HepG2 (cell line): Measurements from ENCODE around the gene LITAFD. TPM values are rescaled to one million over a fixed set of nuclear protein-coding genes. Genes with fewer than 3 reads are reported as not detected.
A peak's percentile ranks its signal among the peaks of the same experiment; 100 is the strongest.

Experiments used
- CSRNP1 ChIP-seq: sonication (generic); formaldehyde crosslinking; IDR thresholded peaks from 2 replicates; pipeline ENCODE4 v1.8.1; 2023; ENCODE audit warnings: mild to moderate bottlenecking, missing genetic modification reagents
- E2F1 ChIP-seq: sonication (generic); formaldehyde crosslinking; IDR thresholded peaks from 2 replicates; pipeline ENCODE4 v1.5.0; 2020; ENCODE audit warnings: missing genetic modification reagents
- JUND ChIP-seq: sonication (generic); formaldehyde crosslinking; IDR thresholded peaks from 2 replicates; pipeline ENCODE4 v1.8.0; 2022; ENCODE audit warnings: mild to moderate bottlenecking, missing genetic modification reagents
- KLF12 ChIP-seq: sonication (generic); formaldehyde crosslinking; IDR thresholded peaks from 2 replicates; pipeline ENCODE4 v1.4.0; 2020; ENCODE audit warnings: missing genetic modification reagents, borderline replicate concordance
- MEIS2 ChIP-seq: sonication (generic); formaldehyde crosslinking; IDR thresholded peaks from 2 replicates; pipeline ENCODE4 v1.9.0; 2021; ENCODE audit warnings: mild to moderate bottlenecking, missing genetic modification reagents
- RAD21 ChIP-seq: fragments of 450-650 bp; formaldehyde crosslinking; IDR thresholded peaks from 2 replicates; pipeline ENCODE4 v1.5.0; 2020; ENCODE audit warnings: mild to moderate bottlenecking
- SRSF9 ChIP-seq: fragments of 200-400 bp; formaldehyde crosslinking; IDR thresholded peaks from 2 replicates; pipeline ENCODE4 v1.6.1; 2018; ENCODE audit warnings: borderline replicate concordance, mild to moderate bottlenecking, low read depth, low read length; ENCODE audit not compliant: insufficient read depth, poor library complexity, severe bottlenecking
- TERF1 ChIP-seq: sonication (generic); formaldehyde crosslinking; IDR thresholded peaks from 2 replicates; pipeline ENCODE4 v1.8.0; 2022; ENCODE audit warnings: mild to moderate bottlenecking, missing genetic modification reagents, moderate library complexity
- ZBTB38 ChIP-seq: sonication (generic); formaldehyde crosslinking; IDR thresholded peaks from 2 replicates; pipeline ENCODE4 v1.5.1; 2020; ENCODE audit warnings: mild to moderate bottlenecking, missing genetic modification reagents
- ZMYM4 ChIP-seq: sonication (generic); formaldehyde crosslinking; IDR thresholded peaks from 2 replicates; pipeline ENCODE4 v1.8.1; 2023; ENCODE audit warnings: mild to moderate bottlenecking, missing genetic modification reagents
- ZNF12 ChIP-seq: sonication (generic); formaldehyde crosslinking; IDR thresholded peaks from 2 replicates; pipeline ENCODE4 v1.5.0; 2020; ENCODE audit warnings: missing genetic modification reagents
- ZNF281 ChIP-seq: sonication (generic); formaldehyde crosslinking; IDR thresholded peaks from 2 replicates; pipeline ENCODE4 v1.4.0; 2020; ENCODE audit warnings: missing genetic modification reagents, borderline replicate concordance
- ZNF333 ChIP-seq: sonication (generic); formaldehyde crosslinking; IDR thresholded peaks from 2 replicates; pipeline ENCODE4 v1.4.0; 2020; ENCODE audit warnings: mild to moderate bottlenecking, missing genetic modification reagents, borderline replicate concordance
- ZNF431 ChIP-seq: sonication (generic); formaldehyde crosslinking; IDR thresholded peaks from 2 replicates; pipeline ENCODE4 v1.9.0; 2022; ENCODE audit warnings: missing genetic modification reagents, low read depth, mild to moderate bottlenecking, borderline replicate concordance
- ZNF496 ChIP-seq: sonication (generic); formaldehyde crosslinking; IDR thresholded peaks from 2 replicates; pipeline ENCODE4 v1.8.1; 2023; ENCODE audit warnings: mild to moderate bottlenecking, moderate library complexity, missing genetic modification reagents; ENCODE audit not compliant: insufficient replicate concordance
- ZNF670 ChIP-seq: sonication (generic); formaldehyde crosslinking; IDR thresholded peaks from 2 replicates; pipeline ENCODE4 v1.8.0; 2022; ENCODE audit warnings: mild to moderate bottlenecking, missing genetic modification reagents, borderline replicate concordance
- ZNF687 ChIP-seq: sonication (generic); formaldehyde crosslinking; IDR thresholded peaks from 2 replicates; pipeline ENCODE4 v1.5.1; 2020; ENCODE audit warnings: mild to moderate bottlenecking, missing genetic modification reagents, moderate library complexity
- polyA plus RNA-seq, 8 experiments: library from polyadenylated mRNA; depleted of rRNA in 3 of 8; stranded (reverse) in 7 of 8; unstranded in 1 of 8; fragments of >200 nt; fragmentation: Illumina TruSeq in 4 of 8; extraction: Trizol in 4 of 8; gene quantifications; 2 replicates each; pipeline versions ENCODE4 v1.2.1 to v1.2.3, GENCODE V29; 2011 to 2016; ENCODE audit warnings: low read depth in 4 of 8, missing spikeins in 1 of 8, mixed read lengths in 1 of 8; ENCODE audit not compliant: insufficient read depth in 1 of 8
- total RNA-seq, 5 experiments: library from RNA; depleted of rRNA; stranded (reverse); fragments of >200 nt; fragmentation: Illumina TruSeq; extraction: Trizol; gene quantifications; 2 replicates each; pipeline ENCODE4 v1.2.3, GENCODE V29; 2016; ENCODE audit warnings: low read depth in 1 of 5

The LITAFD gene
- total and polyA plus RNA-seq, 2 of the 13 experiments (the other 11 are each of a cell fraction or from before 2014, with no cell fraction given), result not detected

- TF ChIP-seq ZNF496 (CRISPR knock-in tag), result no peak
- no peak; the same call in 1 of the 2 replicates for TF ChIP-seq ZNF281
- TF ChIP-seq ZBTB38 (CRISPR knock-in tag), result 0 out of 2 replicates have a peak, but pooled peaks have one; percentile 8
- TF ChIP-seq ZNF333, result no peak
- no peak for TF ChIP-seq ZNF670
- TF ChIP-seq RAD21, result no peak
- 0 out of 2 replicates have a peak, but pooled peaks have one; percentile 70 for TF ChIP-seq ZNF431 (CRISPR knock-in tag)
- TF ChIP-seq ZNF12 (CRISPR knock-in tag), result no peak
- TF ChIP-seq E2F1, result no peak; the same call in 1 of the 2 replicates
- no peak; the same call in 1 of the 2 replicates for TF ChIP-seq MEIS2 (CRISPR knock-in tag)
- TF ChIP-seq JUND (CRISPR knock-in tag), result no peak
- TF ChIP-seq KLF12 (CRISPR knock-in tag), result 0 out of 2 replicates have a peak, but pooled peaks have one; percentile 11
- TF ChIP-seq ZMYM4 (CRISPR knock-in tag), result no peak
- no peak for TF ChIP-seq TERF1 (CRISPR knock-in tag)
- TF ChIP-seq SRSF9, result no peak
- no peak for TF ChIP-seq CSRNP1 (CRISPR knock-in tag)
- TF ChIP-seq ZNF687 (CRISPR knock-in tag), result peak; percentile 75
These were observed 14.8 kb upstream of the LITAFD start (continued) for GRCh38 chr16:8867216-8867931.
